ENCODE measurements around the gene NRXN2. TPM values are rescaled to one million over a fixed set of nuclear protein-coding genes. Genes with fewer than 3 reads are reported as not detected.

Gene NRXN2
- total RNA-seq, 1 donor from 2014 or later, result 2.2 TPM

- Histone ChIP-seq H3K36me3 (no peaks in the 10 kb centered on the region), H3F3A (ENCODE audit: low read depth) (no peaks in the 10 kb centered on the region), H3K9ac (no peak overlapping the region), H3K79me2 (ENCODE audit: low read depth) (no peaks in the 10 kb centered on the region), H4K20me1 (ENCODE audit: low read depth) (no peaks in the 10 kb centered on the region), H3K27me3 (no peaks in the 10 kb centered on the region), H3K9me3 (ENCODE audit: low read depth) (no peaks in the 10 kb centered on the region), H3K4me1 (peaks cover 15% of the 10 kb centered on the region), H2AFZ (replicated peaks) (no peak overlapping the region), H3K4me2 (no peak overlapping the region), H3K27ac (no peak overlapping the region), H3K4me3 (no peak overlapping the region)
- H3K27me3 Mint-ChIP-seq (ENCODE audit: insufficient read depth, low read depth), result peaks cover 12% of the 10 kb centered on the region
- TF ChIP-seq CTCF (IDR thresholded peaks at IDR 0.05), result no peak
- H3K27ac Mint-ChIP-seq, result peak overlapping the region; percentile 80
- no peak overlapping the region for H3K4me3 Mint-ChIP-seq
- no peaks in the 10 kb centered on the region for H3K9me3 Mint-ChIP-seq
- peaks cover 34% of the 10 kb centered on the region for H3K4me1 Mint-ChIP-seq
- no peak for DNase-seq (ENCODE audit: low spot score)
- H3K36me3 Mint-ChIP-seq, result no peaks in the 10 kb centered on the region
These were observed 116.1 kb downstream of the NRXN2 start for GRCh38 chr11:64606796-64607380.

- TF ChIP-seq EZH2phosphoT487 (IDR thresholded peaks at IDR 0.05), result no peak
- TF ChIP-seq EZH2 (IDR thresholded peaks at IDR 0.05), result no peak
- TF ChIP-seq CTCF (IDR thresholded peaks at IDR 0.05), result no peak
- no peaks in the 10 kb centered on the region for H3K27me3 ChIP-seq
- no peak overlapping the region for H3K4me3 ChIP-seq
- Mint-ChIP-seq H3K27ac (no peak overlapping the region), H3K36me3 (no peaks in the 10 kb centered on the region), H3K9me3 (no peaks in the 10 kb centered on the region), H3K4me1 (peaks cover 35% of the 10 kb centered on the region), H3K4me3 (no peak overlapping the region), H3K27me3 (ENCODE audit: insufficient read depth, low read depth) (peaks cover 12% of the 10 kb centered on the region)
- no peaks in the 10 kb centered on the region for H3K9me3 ChIP-seq (ENCODE audit: low read depth)
- no peak overlapping the region for H3K9ac ChIP-seq
- H4K20me1 ChIP-seq (ENCODE audit: low read depth), result no peaks in the 10 kb centered on the region
- H2AFZ ChIP-seq (replicated peaks), result no peak overlapping the region
- no peaks in the 10 kb centered on the region for H3F3A ChIP-seq (ENCODE audit: low read depth)
- H3K79me2 ChIP-seq (ENCODE audit: low read depth), result no peaks in the 10 kb centered on the region
- no peak overlapping the region for H3K4me2 ChIP-seq
- no peaks in the 10 kb centered on the region for H3K36me3 ChIP-seq
- DNase-seq (ENCODE audit: low spot score), result no peak
- no peak overlapping the region for H3K27ac ChIP-seq
- H3K4me1 ChIP-seq, result peaks cover 15% of the 10 kb centered on the region
These were observed 117.1 kb downstream of the NRXN2 start for GRCh38 chr11:64605656-64606585.

GRCh38 chr11:64605244-64605560 lies 117.8 kb downstream of the NRXN2 start:
- peaks cover 12% of the 10 kb centered on the region for H3K27me3 Mint-ChIP-seq (ENCODE audit: insufficient read depth, low read depth)
- no peaks in the 10 kb centered on the region for H3K9me3 Mint-ChIP-seq
- no peaks in the 10 kb centered on the region for H4K20me1 ChIP-seq (ENCODE audit: low read depth)
- no peak for DNase-seq (ENCODE audit: low spot score)
- no peak overlapping the region for H3K27ac Mint-ChIP-seq
- H2AFZ ChIP-seq (replicated peaks), result no peak overlapping the region
- H3K4me1 ChIP-seq, result peaks cover 15% of the 10 kb centered on the region
- no peaks in the 10 kb centered on the region for H3K79me2 ChIP-seq (ENCODE audit: low read depth)
- H3K4me3 Mint-ChIP-seq, result no peak overlapping the region
- H3K9ac ChIP-seq, result no peak overlapping the region
- H3K36me3 ChIP-seq, result no peaks in the 10 kb centered on the region
- H3F3A ChIP-seq (ENCODE audit: low read depth), result no peaks in the 10 kb centered on the region
- H3K4me3 ChIP-seq, result no peak overlapping the region
- H3K4me1 Mint-ChIP-seq, result peaks cover 37% of the 10 kb centered on the region
- no peaks in the 10 kb centered on the region for H3K36me3 Mint-ChIP-seq
- H3K27me3 ChIP-seq, result no peaks in the 10 kb centered on the region
- H3K9me3 ChIP-seq (ENCODE audit: low read depth), result no peaks in the 10 kb centered on the region
- H3K4me2 ChIP-seq, result no peak overlapping the region
- no peak overlapping the region for H3K27ac ChIP-seq
- no peak for TF ChIP-seq EZH2 (IDR thresholded peaks at IDR 0.05)
- no peak for TF ChIP-seq CTCF (IDR thresholded peaks at IDR 0.05)
- no peak for TF ChIP-seq EZH2phosphoT487 (IDR thresholded peaks at IDR 0.05)
